ENCODE results near the gene CMIP. TPM values are rescaled to one million over a fixed set of nuclear protein-coding genes. Genes with fewer than 3 reads are reported as not detected.
A peak's percentile ranks its signal among the peaks of the same experiment; 100 is the strongest.
"Not testable (repeated sequence)": the region's sequence is repeated elsewhere in the genome, so short reads cannot be mapped to it uniquely, and the experiment has no call there.

The CMIP gene
- total RNA-seq, 1 experiment from 2014 or later = 10.7 TPM

- H3K27me3 ChIP-seq (replicated peaks) = no peaks in the 10 kb centered on the region
- no peak for DNase-seq (ENCODE audit: low read depth in 1 of 2, low spot score in 2 of 2)
- H3K27ac ChIP-seq = no peak overlapping the region
- peaks cover 10% of the 10 kb centered on the region for H3K4me1 ChIP-seq (replicated peaks)
- no peak overlapping the region for H3K4me3 ChIP-seq
- H3K9me3 ChIP-seq (replicated peaks) = no peaks in the 10 kb centered on the region; the same call in 1 of the 2 replicates
- H3K36me3 ChIP-seq = no peaks in the 10 kb centered on the region
These were observed 35.5 kb upstream of the CMIP start for GRCh38 chr16:81409016-81409556.

GRCh38 chr16:81410643-81411293 lies 33.8 kb upstream of the CMIP start:
- Histone ChIP-seq H3K4me1 (replicated peaks) (peaks cover 4% of the 10 kb centered on the region), H3K36me3 (no peaks in the 10 kb centered on the region), H3K4me3 (no peak overlapping the region), H3K27me3 (replicated peaks) (no peaks in the 10 kb centered on the region), H3K27ac (no peak overlapping the region), H3K9me3 (replicated peaks) (no peaks in the 10 kb centered on the region)
- DNase-seq (ENCODE audit: low read depth in 1 of 2, low spot score in 2 of 2) = no peak

GRCh38 chr16:81413245-81413990 lies 31.2 kb upstream of the CMIP start:
- H3K4me3 ChIP-seq = no peak overlapping the region
- no peak for DNase-seq (ENCODE audit: low read depth in 1 of 2, low spot score in 2 of 2)
- H3K9me3 ChIP-seq (replicated peaks) = no peaks in the 10 kb centered on the region
- H3K36me3 ChIP-seq = no peaks in the 10 kb centered on the region
- H3K27me3 ChIP-seq (replicated peaks) = no peaks in the 10 kb centered on the region
- H3K4me1 ChIP-seq (replicated peaks) = peaks cover 4% of the 10 kb centered on the region
- H3K27ac ChIP-seq = no peak overlapping the region

GRCh38 chr16:81415751-81416150 lies 28.9 kb upstream of the CMIP start:
- H3K27ac ChIP-seq = no peak overlapping the region
- no peaks in the 10 kb centered on the region for H3K36me3 ChIP-seq
- H3K27me3 ChIP-seq (replicated peaks) = no peaks in the 10 kb centered on the region
- DNase-seq (ENCODE audit: low read depth in 1 of 2, low spot score in 2 of 2) = peak in 1 of 2 experiments; percentile 57
- H3K9me3 ChIP-seq (replicated peaks) = no peaks in the 10 kb centered on the region
- no peak overlapping the region for H3K4me3 ChIP-seq
- H3K4me1 ChIP-seq (replicated peaks) = peaks cover 4% of the 10 kb centered on the region

GRCh38 chr16:81416749-81417148 lies 27.9 kb upstream of the CMIP start:
- Histone ChIP-seq H3K27me3 (replicated peaks) (no peaks in the 10 kb centered on the region), H3K36me3 (no peaks in the 10 kb centered on the region), H3K27ac (no peak overlapping the region), H3K4me3 (no peak overlapping the region), H3K4me1 (replicated peaks) (peaks cover 4% of the 10 kb centered on the region), H3K9me3 (replicated peaks) (no peaks in the 10 kb centered on the region)
- no peak for DNase-seq (ENCODE audit: low read depth in 1 of 2, low spot score in 2 of 2)

GRCh38 chr16:81417210-81417609 lies 27.4 kb upstream of the CMIP start:
- Histone ChIP-seq H3K9me3 (replicated peaks) (no peaks in the 10 kb centered on the region), H3K4me3 (no peak overlapping the region), H3K27me3 (replicated peaks) (no peaks in the 10 kb centered on the region), H3K27ac (no peak overlapping the region), H3K36me3 (no peaks in the 10 kb centered on the region), H3K4me1 (replicated peaks) (peaks cover 4% of the 10 kb centered on the region)
- DNase-seq (ENCODE audit: low read depth in 1 of 2, low spot score in 2 of 2) = no peak

GRCh38 chr16:81419806-81420205 lies 24.8 kb upstream of the CMIP start:
- no peak overlapping the region for H3K4me3 ChIP-seq
- H3K4me1 ChIP-seq (replicated peaks) = peaks cover 4% of the 10 kb centered on the region
- no peaks in the 10 kb centered on the region for H3K27me3 ChIP-seq (replicated peaks)
- DNase-seq (ENCODE audit: low read depth in 1 of 2, low spot score in 2 of 2) = no peak
- H3K27ac ChIP-seq = no peak overlapping the region
- no peaks in the 10 kb centered on the region for H3K9me3 ChIP-seq (replicated peaks)
- H3K36me3 ChIP-seq = no peaks in the 10 kb centered on the region

- Histone ChIP-seq H3K36me3 (no peaks in the 10 kb centered on the region), H3K27ac (no peak overlapping the region), H3K4me3 (no peak overlapping the region), H3K4me1 (replicated peaks) (no peaks in the 10 kb centered on the region; the same call in 1 of the 2 replicates), H3K27me3 (replicated peaks) (no peaks in the 10 kb centered on the region), H3K9me3 (replicated peaks) (no peaks in the 10 kb centered on the region)
- no peak for DNase-seq (ENCODE audit: low read depth in 1 of 2, low spot score in 2 of 2)
These were observed 23.5 kb upstream of the CMIP start for GRCh38 chr16:81421126-81421525.

GRCh38 chr16:81421536-81421935 lies 23.1 kb upstream of the CMIP start:
- H3K27ac ChIP-seq = no peak overlapping the region
- no peaks in the 10 kb centered on the region for H3K4me1 ChIP-seq (replicated peaks)
- no peaks in the 10 kb centered on the region for H3K27me3 ChIP-seq (replicated peaks)
- H3K4me3 ChIP-seq = no peak overlapping the region
- H3K36me3 ChIP-seq = no peaks in the 10 kb centered on the region
- H3K9me3 ChIP-seq (replicated peaks) = no peaks in the 10 kb centered on the region
- DNase-seq (ENCODE audit: low read depth in 1 of 2, low spot score in 2 of 2) = no peak

- H3K27me3 ChIP-seq (replicated peaks); H3K4me1 ChIP-seq (replicated peaks); H3K36me3 ChIP-seq; H3K4me3 ChIP-seq; H3K27ac ChIP-seq; DNase-seq (ENCODE audit: low read depth in 1 of 2, low spot score in 2 of 2); H3K9me3 ChIP-seq (replicated peaks): not testable (repeated sequence)
These were observed 22.5 kb upstream of the CMIP start for GRCh38 chr16:81422153-81422552.

GRCh38 chr16:81424771-81425170 lies 19.8 kb upstream of the CMIP start:
- Histone ChIP-seq H3K9me3 (replicated peaks) (no peaks in the 10 kb centered on the region), H3K27me3 (replicated peaks) (no peaks in the 10 kb centered on the region), H3K27ac (no peak overlapping the region), H3K36me3 (no peaks in the 10 kb centered on the region), H3K4me3 (no peak overlapping the region), H3K4me1 (replicated peaks) (0 out of 2 replicates have a peak, but pooled peaks cover 3% of the 10 kb centered on the region)
- DNase-seq (ENCODE audit: low read depth in 1 of 2, low spot score in 2 of 2) = no peak

- H3K27me3 ChIP-seq (replicated peaks) = no peaks in the 10 kb centered on the region
- H3K36me3 ChIP-seq = no peaks in the 10 kb centered on the region
- no peak overlapping the region for H3K27ac ChIP-seq
- no peak overlapping the region for H3K4me3 ChIP-seq
- H3K4me1 ChIP-seq (replicated peaks) = peaks cover 15% of the 10 kb centered on the region
- no peaks in the 10 kb centered on the region for H3K9me3 ChIP-seq (replicated peaks)
- DNase-seq (ENCODE audit: low read depth in 1 of 2, low spot score in 2 of 2) = no peak
These were observed 17.4 kb upstream of the CMIP start for GRCh38 chr16:81427219-81427618.

GRCh38 chr16:81429045-81429521 lies 15.5 kb upstream of the CMIP start:
- Histone ChIP-seq H3K4me1 (replicated peaks) (peaks cover 22% of the 10 kb centered on the region), H3K27ac (no peak overlapping the region), H3K36me3 (no peaks in the 10 kb centered on the region), H3K4me3 (no peak overlapping the region), H3K9me3 (replicated peaks) (no peaks in the 10 kb centered on the region), H3K27me3 (replicated peaks) (no peaks in the 10 kb centered on the region)
- peak; percentile 30 to 65 for DNase-seq (ENCODE audit: low read depth in 1 of 2, low spot score in 2 of 2)
